NCI-H1694 treated with DMSO at 0.1 percent for 48 hours (cell line): ENCODE measurements around the gene POMZP3.
"Not testable (repeated sequence)": the region's sequence is repeated elsewhere in the genome, so short reads cannot be mapped to it uniquely, and the experiment has no call there.

Experiments used
- DNase-seq: peaks from one replicate; lab custom pipeline; 2025; lab: John Stamatoyannopoulos, UW

The POMZP3 gene

GRCh38 chr7:76586585-76587315 is 40.3 kb downstream of the POMZP3 start:
- DNase-seq, result not testable (repeated sequence)

GRCh38 chr7:76583636-76584281 is 43.3 kb downstream of the POMZP3 start:
- DNase-seq, result not testable (repeated sequence)

- not testable (repeated sequence) for DNase-seq
Measured at GRCh38 chr7:76582848-76583631, 44.0 kb downstream of the POMZP3 start.

GRCh38 chr7:76575919-76576655 is 51.0 kb downstream of the POMZP3 start:
- not testable (repeated sequence) for DNase-seq

GRCh38 chr7:76575431-76575830 is 51.6 kb downstream of the POMZP3 start:
- DNase-seq, result not testable (repeated sequence)

- not testable (repeated sequence) for DNase-seq
Measured at GRCh38 chr7:76572296-76572695, 54.8 kb downstream of the POMZP3 start.

- not testable (repeated sequence) for DNase-seq
Measured at GRCh38 chr7:76570324-76570775, 56.7 kb downstream of the POMZP3 start.

GRCh38 chr7:76568742-76569141 is 58.3 kb downstream of the POMZP3 start:
- not testable (repeated sequence) for DNase-seq

GRCh38 chr7:76567753-76568152 is 59.3 kb downstream of the POMZP3 start:
- not testable (repeated sequence) for DNase-seq

GRCh38 chr7:76567311-76567710 is 59.8 kb downstream of the POMZP3 start:
- DNase-seq, result not testable (repeated sequence)

- DNase-seq, result not testable (repeated sequence)
Measured at GRCh38 chr7:76565001-76565400, 62.1 kb downstream of the POMZP3 start.

- DNase-seq, result not testable (repeated sequence)
Measured at GRCh38 chr7:76561342-76561741, 65.7 kb downstream of the POMZP3 start.

GRCh38 chr7:76560157-76560556 is 66.9 kb downstream of the POMZP3 start:
- DNase-seq, result not testable (repeated sequence)
